ENCODE results near the gene S100A13.

The S100A13 gene

DNA sequence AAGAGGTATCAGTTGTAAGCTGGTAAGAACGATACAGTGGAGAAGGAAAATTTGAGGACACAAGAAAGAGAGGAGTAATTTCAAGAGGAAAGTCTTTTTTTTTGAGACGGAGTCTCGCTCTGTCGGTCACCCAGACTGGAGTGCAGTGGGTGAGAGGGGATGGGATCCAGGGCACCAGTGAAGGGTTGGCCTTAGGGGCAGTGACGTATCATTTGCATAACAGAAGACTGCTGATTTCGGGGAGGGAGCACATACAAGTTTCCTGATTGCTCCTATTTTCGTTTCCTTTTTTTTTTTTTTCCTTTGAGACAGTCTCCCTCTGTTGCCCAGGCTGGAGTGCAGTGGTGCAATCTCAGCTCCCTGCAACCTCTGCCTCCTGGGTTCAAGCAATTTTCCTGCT, 4.2 kb downstream of the S100A13 start:
- TF ChIP-seq ZFX (IDR thresholded peaks at IDR 0.05): no peak
- TF ChIP-seq, protein P1, sequence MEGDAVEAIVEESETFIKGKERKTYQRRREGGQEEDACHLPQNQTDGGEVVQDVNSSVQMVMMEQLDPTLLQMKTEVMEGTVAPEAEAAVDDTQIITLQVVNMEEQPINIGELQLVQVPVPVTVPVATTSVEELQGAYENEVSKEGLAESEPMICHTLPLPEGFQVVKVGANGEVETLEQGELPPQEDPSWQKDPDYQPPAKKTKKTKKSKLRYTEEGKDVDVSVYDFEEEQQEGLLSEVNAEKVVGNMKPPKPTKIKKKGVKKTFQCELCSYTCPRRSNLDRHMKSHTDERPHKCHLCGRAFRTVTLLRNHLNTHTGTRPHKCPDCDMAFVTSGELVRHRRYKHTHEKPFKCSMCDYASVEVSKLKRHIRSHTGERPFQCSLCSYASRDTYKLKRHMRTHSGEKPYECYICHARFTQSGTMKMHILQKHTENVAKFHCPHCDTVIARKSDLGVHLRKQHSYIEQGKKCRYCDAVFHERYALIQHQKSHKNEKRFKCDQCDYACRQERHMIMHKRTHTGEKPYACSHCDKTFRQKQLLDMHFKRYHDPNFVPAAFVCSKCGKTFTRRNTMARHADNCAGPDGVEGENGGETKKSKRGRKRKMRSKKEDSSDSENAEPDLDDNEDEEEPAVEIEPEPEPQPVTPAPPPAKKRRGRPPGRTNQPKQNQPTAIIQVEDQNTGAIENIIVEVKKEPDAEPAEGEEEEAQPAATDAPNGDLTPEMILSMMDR (conservative IDR thresholded peaks at IDR 0.05): no peak

DNA sequence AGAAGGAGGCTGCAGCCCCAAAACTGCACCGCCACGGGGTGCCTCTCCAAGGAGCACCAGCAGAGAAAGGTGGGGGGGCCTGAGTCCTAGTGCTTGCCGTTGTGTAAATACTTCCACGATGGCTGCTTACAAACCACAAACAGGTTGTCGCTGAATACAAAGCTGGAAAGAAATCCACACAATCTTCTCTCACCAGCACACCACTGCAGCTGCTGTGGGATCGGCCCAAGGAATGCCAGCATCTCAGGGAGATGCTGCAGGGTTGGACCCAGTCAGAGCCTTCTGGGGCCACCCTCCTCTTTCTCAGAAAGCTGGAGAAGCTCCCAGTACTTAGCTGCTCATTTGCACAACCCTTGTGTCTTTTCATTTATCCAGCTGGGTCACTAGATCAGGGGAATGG, 8.1 kb downstream of the S100A13 start:
- H3K27ac ChIP-seq: no peak overlapping the region
- no peak for TF ChIP-seq ZFX (IDR thresholded peaks at IDR 0.05)
- TF ChIP-seq, protein P1 (conservative IDR thresholded peaks at IDR 0.05): no peak

More for the DNA sequence above, 4.2 kb downstream of the S100A13 start:
- no peak overlapping the region for H3K27ac ChIP-seq

- H3K27ac ChIP-seq: no peak overlapping the region
- TF ChIP-seq ZFX (IDR thresholded peaks at IDR 0.05): no peak
- TF ChIP-seq, protein P1 (conservative IDR thresholded peaks at IDR 0.05): no peak
Measured at GRCh38 chr1:153617663-153618062, 9.6 kb downstream of the S100A13 start.

- H3K27ac ChIP-seq: no peak overlapping the region
- TF ChIP-seq, protein P1 (conservative IDR thresholded peaks at IDR 0.05): no peak
- TF ChIP-seq ZFX (IDR thresholded peaks at IDR 0.05): no peak
Measured at GRCh38 chr1:153616917-153617311, 10.4 kb downstream of the S100A13 start.

GRCh38 chr1:153616144-153616916, 11.0 kb downstream of the S100A13 start, which contains the start of gene S100A14:
TSS of gene S100A14 (minus strand) at chr1:153616325. CDS start at chr1:153615858, 467 bp downstream.
- H3K27ac ChIP-seq: no peak within 1 kb of the TSS
- no peak for TF ChIP-seq ZFX (IDR thresholded peaks at IDR 0.05)
- TF ChIP-seq, protein P1 (conservative IDR thresholded peaks at IDR 0.05): no peak

DNA sequence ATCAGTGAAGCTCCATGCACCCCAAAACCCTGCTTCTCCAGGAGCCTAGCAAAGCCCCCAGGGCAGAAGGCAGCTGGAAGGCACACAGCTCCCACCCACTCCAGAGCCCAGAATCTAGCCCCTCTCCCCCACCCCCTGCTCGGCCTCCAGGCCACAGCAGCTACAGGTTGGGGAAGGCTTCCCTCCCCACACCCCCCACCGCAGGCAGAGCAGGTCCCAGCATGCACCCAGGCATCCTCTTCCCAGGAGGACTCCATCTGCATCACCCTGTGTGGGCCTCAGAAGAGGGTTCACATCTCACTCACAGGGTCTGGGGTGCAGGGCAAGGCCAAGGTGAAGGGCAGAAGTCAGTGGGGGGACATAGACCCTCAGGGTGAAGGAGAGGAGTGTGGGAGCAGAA, 11.9 kb downstream of the S100A13 start:
- H3K27ac ChIP-seq: no peak overlapping the region
- TF ChIP-seq, protein P1 (conservative IDR thresholded peaks at IDR 0.05): no peak
- TF ChIP-seq ZFX (IDR thresholded peaks at IDR 0.05): no peak

DNA sequence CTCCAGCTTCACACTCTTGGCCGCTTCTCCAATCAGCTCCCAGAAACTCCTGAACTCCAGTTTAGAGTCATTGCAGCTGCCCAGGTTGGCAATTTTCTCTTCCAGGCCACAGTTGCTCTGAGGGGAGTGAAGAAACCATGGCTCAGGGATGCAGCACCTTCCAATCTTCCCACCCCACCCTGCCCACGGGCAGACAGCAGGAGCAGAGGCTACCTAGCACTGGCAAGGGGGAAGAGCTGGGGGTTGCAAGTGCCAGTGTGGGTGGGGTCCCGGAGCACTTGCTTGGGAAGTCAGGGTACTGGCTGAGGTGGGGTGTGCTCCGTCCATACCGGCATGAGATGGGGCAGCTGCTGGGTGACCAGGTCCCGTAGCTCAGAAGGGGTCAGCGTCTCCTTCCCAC, 12.4 kb downstream of the S100A13 start:
- no peak overlapping the region for H3K27ac ChIP-seq
- TF ChIP-seq, protein P1 (conservative IDR thresholded peaks at IDR 0.05): no peak
- no peak for TF ChIP-seq ZFX (IDR thresholded peaks at IDR 0.05)
